HG03025 (cell line): ENCODE data around the gene HAPLN2.
A peak's percentile ranks its signal among the peaks of the same experiment; 100 is the strongest.
"Not testable (repeated sequence)": the region's sequence is repeated elsewhere in the genome, so short reads cannot be mapped to it uniquely, and the experiment has no call there.

Experiments used
- ATAC-seq: cut with Tn5 transposase; IDR thresholded peaks from one replicate; pipeline ENCODE4 v1.9.1; 2021; ENCODE audit warnings: mild to moderate bottlenecking, moderate library complexity; ENCODE audit not compliant: unreplicated experiment, low FRiP score

HAPLN2 gene

DNA sequence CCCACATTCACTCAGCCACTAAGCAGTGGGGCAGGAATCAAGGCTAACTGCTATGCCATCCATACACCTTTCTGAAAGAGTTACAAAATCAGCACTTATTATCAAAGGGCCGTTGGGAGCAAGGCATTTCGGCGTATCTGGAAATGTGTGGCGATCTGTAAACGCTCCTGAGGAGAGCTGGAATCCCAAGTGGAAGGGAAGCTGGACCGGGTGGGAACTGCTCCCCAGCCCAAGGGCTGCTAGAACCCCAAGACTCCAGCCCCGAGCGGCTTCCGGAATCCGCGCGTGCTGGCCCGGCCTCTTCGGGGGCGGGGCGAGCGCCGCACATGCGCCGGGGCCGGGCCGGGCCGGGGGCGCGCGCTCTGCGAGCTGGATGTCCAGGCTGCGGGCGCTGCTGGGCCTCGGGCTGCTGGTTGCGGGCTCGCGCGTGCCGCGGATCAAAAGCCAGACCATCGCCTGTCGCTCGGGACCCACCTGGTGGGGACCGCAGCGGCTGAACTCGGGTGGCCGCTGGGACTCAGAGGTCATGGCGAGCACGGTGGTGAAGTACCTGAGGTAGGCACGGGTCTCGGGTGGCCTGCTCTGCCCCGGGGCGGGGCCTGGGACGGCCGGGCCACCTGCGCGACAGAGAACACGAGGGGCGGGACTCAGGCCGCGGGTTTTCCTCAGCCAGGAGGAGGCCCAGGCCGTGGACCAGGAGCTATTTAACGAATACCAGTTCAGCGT is 27.6 kb upstream of the HAPLN2 start, which contains the start of gene NAXE:
NAXE (plus strand) TSS at position 345 of the 726 bp plus-strand sequence; CDS start at position 374, 29 bp downstream.
- peak; percentile 70 for ATAC-seq

DNA sequence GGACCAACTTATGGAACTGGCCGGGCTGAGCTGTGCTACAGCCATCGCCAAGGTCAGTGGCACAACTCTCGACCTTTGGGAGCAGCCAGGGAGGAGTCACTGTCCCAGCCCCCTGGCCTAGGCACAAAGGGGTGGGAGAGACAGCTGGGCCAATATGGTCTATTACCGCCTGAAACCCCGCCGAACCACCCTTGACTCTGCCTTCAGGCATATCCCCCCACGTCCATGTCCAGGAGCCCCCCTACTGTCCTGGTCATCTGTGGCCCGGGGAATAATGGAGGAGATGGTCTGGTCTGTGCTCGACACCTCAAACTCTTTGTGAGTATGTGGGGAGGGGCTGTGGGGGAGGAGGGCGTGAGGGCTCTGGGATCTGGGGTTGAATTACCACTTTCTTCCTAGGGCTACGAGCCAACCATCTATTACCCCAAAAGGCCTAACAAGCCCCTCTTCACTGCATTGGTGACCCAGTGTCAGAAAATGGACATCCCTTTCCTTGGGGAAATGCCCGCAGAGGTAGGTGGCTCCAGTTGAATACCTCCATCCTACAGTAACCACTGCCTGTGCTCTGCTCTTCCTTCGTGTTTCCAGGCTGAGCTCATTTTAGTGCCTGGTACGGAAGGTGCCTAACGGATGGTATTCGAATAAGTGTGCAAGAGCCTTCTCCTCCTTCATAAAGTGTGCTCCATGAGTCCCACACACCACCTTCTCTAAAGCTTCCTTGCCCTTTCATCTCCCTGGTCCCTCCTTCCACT is 26.9 kb upstream of the HAPLN2 start:
- ATAC-seq = no peak

- ATAC-seq = no peak
These were observed 26.1 kb upstream of the HAPLN2 start for GRCh38 chr1:156592910-156593660.

DNA sequence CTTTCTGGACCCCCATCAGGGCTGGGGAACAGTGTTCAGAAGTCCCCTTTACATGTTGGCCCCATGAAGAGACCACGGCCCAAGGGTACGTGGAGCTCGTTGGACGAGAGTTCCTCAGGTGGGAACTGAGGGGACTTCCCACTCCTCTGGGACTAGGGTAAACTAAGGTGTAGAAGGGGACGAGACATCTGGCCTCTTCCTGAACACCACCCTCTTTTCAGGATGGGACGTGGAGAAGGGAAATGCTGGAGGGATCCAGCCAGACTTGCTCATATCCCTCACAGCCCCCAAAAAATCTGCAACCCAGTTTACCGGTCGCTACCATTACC is 25.6 kb upstream of the HAPLN2 start:
- ATAC-seq = no peak

GRCh38 chr1:156594190-156594589 is 25.0 kb upstream of the HAPLN2 start:
- ATAC-seq = no peak

- no peak for ATAC-seq
These were observed 24.2 kb upstream of the HAPLN2 start for GRCh38 chr1:156595016-156595415.

GRCh38 chr1:156596426-156596825 is 22.8 kb upstream of the HAPLN2 start:
- ATAC-seq = no peak

- ATAC-seq = no peak
These were observed 21.1 kb upstream of the HAPLN2 start for GRCh38 chr1:156598125-156598524.

DNA sequence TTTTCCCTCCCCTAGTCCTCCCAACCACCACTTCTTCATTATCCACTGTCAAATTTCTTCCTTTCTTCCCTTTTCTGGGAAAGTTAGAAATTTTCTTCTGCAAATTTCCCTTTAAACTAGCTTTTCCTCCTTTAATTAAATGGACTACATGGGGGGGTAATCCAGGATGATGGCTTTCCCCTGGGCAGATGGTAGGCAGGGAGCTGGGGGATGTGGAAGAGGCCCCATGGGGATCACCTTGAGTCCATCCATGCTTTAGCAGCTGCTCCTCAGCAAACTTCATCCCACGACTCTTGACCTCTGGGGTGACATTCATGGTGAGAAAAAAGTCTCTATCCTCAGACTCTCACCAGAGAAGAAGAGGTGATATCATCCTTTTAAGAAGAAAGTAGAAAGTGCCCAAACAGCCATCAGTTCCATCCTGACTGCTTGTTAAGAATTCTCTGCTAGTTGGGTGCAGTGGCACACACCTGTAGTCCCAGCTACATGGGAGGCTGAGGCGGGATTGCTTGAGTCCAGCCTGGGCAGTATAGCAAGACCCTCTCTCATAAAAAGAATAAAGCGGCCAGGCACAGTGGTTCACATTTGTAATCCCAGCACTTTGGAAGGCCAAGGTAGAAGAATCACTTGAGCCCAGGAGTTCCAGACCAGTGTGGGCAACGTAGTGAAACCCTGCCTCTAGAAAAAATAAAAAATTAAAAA is 20.3 kb upstream of the HAPLN2 start:
- no peak for ATAC-seq

- ATAC-seq = no peak
These were observed 19.4 kb upstream of the HAPLN2 start for GRCh38 chr1:156599811-156600210.

GRCh38 chr1:156600733-156601121 is 18.5 kb upstream of the HAPLN2 start:
- no peak for ATAC-seq

GRCh38 chr1:156601122-156601830 is 17.9 kb upstream of the HAPLN2 start, which contains the start of gene GPATCH4:
Gene GPATCH4, minus strand, starts transcription at chr1:156601479.
- ATAC-seq = no peak

DNA sequence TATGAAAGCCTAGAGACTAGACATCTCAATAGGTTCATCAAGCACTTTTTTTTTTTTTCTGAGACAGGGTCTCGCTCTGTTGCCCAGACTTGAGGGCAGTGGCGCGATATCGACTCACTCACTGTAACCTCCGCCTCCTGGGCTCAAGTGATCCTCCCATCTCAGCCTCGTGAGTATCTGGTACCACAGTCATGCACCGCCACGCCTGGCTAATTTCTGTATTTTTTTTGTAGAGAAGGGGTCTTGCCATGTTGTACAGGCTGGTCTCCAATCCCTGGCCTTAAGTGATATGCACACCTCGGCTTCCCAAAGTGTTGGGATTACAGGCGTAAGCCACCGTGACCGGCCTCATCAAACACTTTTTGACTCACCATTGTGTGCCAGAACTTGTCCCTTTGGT is 17.3 kb upstream of the HAPLN2 start:
- ATAC-seq = no peak

DNA sequence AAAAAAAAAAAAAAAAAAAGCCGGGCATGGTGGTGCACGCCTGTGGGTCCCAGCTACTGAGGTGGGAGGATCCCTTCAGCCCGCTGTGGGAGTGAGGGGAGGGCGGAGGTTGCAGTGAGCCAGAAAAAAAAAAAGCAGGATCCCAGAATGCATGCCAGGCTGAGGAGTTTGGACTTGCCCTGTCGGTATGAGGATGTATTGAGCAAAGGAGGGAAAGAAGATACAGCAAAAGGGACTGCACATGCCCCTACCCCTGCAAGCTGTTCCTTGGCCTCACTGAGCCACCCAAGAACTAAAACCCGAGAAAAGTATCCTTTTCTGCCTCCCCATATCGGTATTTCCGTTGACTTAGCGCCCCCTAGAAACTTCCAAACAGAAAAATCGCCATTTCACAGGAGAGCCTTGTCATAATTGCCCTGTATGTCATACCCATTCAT is 16.6 kb upstream of the HAPLN2 start:
- ATAC-seq = no peak

GRCh38 chr1:156607344-156607743 is 11.9 kb upstream of the HAPLN2 start:
- not testable (repeated sequence) for ATAC-seq

DNA sequence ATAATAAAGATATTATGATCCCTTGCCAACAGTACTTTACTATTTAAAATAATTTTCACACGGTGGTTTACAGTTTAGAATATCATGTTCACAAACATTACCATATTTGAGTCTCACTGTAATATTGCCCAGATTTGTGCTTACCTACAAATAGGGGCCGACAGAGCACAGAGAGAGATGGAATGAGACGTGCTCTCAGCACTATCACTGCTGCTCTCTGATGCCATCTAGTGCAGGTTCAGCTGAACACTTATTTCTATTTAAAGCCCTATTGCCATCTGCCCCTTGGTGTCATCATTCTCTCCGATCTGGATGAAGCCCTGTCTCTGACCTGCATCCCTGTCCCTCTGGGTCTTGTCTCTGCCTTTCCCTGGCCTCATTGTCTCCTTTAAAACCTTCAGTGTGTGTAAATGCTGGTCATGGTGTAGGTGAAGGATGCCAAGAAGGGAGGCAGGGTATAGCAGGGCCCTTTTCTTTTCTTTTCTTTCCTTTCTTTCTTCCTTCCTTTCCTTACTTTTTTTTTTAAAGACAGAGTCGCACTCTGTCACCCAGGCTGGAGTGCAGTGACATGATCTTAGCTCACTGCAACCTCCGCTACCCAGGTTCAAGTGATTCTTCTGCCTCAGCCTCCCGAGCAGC is 11.1 kb upstream of the HAPLN2 start:
- no peak for ATAC-seq

GRCh38 chr1:156608981-156609380 is 10.2 kb upstream of the HAPLN2 start:
- no peak for ATAC-seq

GRCh38 chr1:156610072-156610471 is 9.1 kb upstream of the HAPLN2 start:
- not testable (repeated sequence) for ATAC-seq

GRCh38 chr1:156612666-156613065 is 6.5 kb upstream of the HAPLN2 start:
- ATAC-seq = no peak
